H1 (cell line): ENCODE measurements around the gene KIF23. TPM values are rescaled to one million over a fixed set of nuclear protein-coding genes. Genes with fewer than 3 reads are reported as not detected.

ENCODE experiments used
- ASH2L ChIP-seq: fragments of 200-600, 300-600 bp; sonication (generic); IDR thresholded peaks from one replicate; pipeline ENCODE4 v1.7.1; 2017; ENCODE audit warnings: low read length
- ATF2 ChIP-seq: IDR thresholded peaks from 2 replicates; pipeline ENCODE4 v1.6.1; 2012; ENCODE audit warnings: low read length, inconsistent platforms
- BRCA1 ChIP-seq: IDR thresholded peaks from 2 replicates; pipeline ENCODE4 v1.6.1; 2012; ENCODE audit warnings: low read depth, low read length, improper control_type of control experiment
- CBX5 ChIP-seq: fragments of 300-800, 300-1000 bp; sonication (generic); IDR thresholded peaks from 2 replicates; pipeline ENCODE4 v1.7.1; 2016; ENCODE audit warnings: antibody characterized with exemption, low read length, low read depth
- CEBPB ChIP-seq: IDR thresholded peaks from 2 replicates; pipeline ENCODE4 v1.6.1; 2012; ENCODE audit warnings: low read depth, low read length
- FOSL1 ChIP-seq: IDR thresholded peaks from 2 replicates; pipeline ENCODE4 v1.6.1; 2011; ENCODE audit warnings: mild to moderate bottlenecking, low read depth, low read length, moderate library complexity; ENCODE audit not compliant: insufficient read depth
- GABPA ChIP-seq: IDR thresholded peaks from 2 replicates; pipeline ENCODE4 v1.6.1; 2011; ENCODE audit warnings: mild to moderate bottlenecking, low read length, moderate library complexity, borderline replicate concordance; ENCODE audit not compliant: insufficient read depth
- GTF2F1 ChIP-seq: IDR thresholded peaks from 2 replicates; pipeline ENCODE4 v1.6.1; 2012; ENCODE audit warnings: low read depth, low read length, improper control_type of control experiment, borderline replicate concordance
- JUN ChIP-seq: IDR thresholded peaks from 2 replicates; pipeline ENCODE4 v1.6.1; 2011; ENCODE audit warnings: low read depth, mild to moderate bottlenecking, improper control_type of control experiment, low read length
- KDM1A ChIP-seq: fragments of 200-600, 300-600 bp; sonication (generic); IDR thresholded peaks from 2 replicates; pipeline ENCODE4 v1.7.1; 2016; ENCODE audit warnings: mild to moderate bottlenecking, low read length, borderline replicate concordance
- KDM4A ChIP-seq: IDR thresholded peaks from one replicate; pipeline ENCODE4 v1.7.1; 2012; ENCODE audit warnings: low read depth, mild to moderate bottlenecking, moderate library complexity, low read length, inconsistent platforms; ENCODE audit not compliant: severe bottlenecking
- PHF8 ChIP-seq: fragments of 200-600 bp; sonication (generic); conservative IDR thresholded peaks from 2 replicates; pipeline ENCODE4 v1.7.1; 2012; ENCODE audit warnings: low read depth, mild to moderate bottlenecking, inconsistent platforms, low read length, moderate library complexity
- POLR2A ChIP-seq, 2 experiments: IDR thresholded peaks; 1 replicate in 1 of 2; 2 replicates in 1 of 2; pipeline ENCODE4 v1.6.1; 2011; ENCODE audit warnings: low read depth in 2 of 2, low read length in 2 of 2, mild to moderate bottlenecking in 2 of 2; ENCODE audit errors: control extremely low read depth in 1 of 2
- POLR2AphosphoS5 ChIP-seq: IDR thresholded peaks from 2 replicates; pipeline ENCODE4 v1.6.1; 2011; ENCODE audit warnings: low read depth, low read length
- RXRA ChIP-seq: IDR thresholded peaks from 2 replicates; pipeline ENCODE4 v1.6.1; 2011; ENCODE audit warnings: low read depth, mild to moderate bottlenecking, low read length, moderate library complexity; ENCODE audit not compliant: insufficient read depth
- SP2 ChIP-seq: IDR thresholded peaks from 2 replicates; pipeline ENCODE4 v1.6.1; 2012; ENCODE audit warnings: mild to moderate bottlenecking, low read length, inconsistent platforms
- SP4 ChIP-seq: IDR thresholded peaks from 2 replicates; pipeline ENCODE4 v1.6.1; 2012; ENCODE audit warnings: low read length, inconsistent platforms
- SRF ChIP-seq: IDR thresholded peaks from 2 replicates; pipeline ENCODE4 v1.6.1; 2011; ENCODE audit warnings: mild to moderate bottlenecking, low read depth, low read length, moderate library complexity
- SUZ12 ChIP-seq: fragments of 200-600 bp; sonication (generic); IDR thresholded peaks from 2 replicates; pipeline ENCODE4 v1.6.1; 2012; ENCODE audit warnings: mild to moderate bottlenecking, inconsistent platforms, low read length, moderate library complexity, mixed read lengths
- YY1 ChIP-seq: IDR thresholded peaks from 2 replicates; pipeline ENCODE4 v1.6.1; 2011; ENCODE audit warnings: low read depth, mild to moderate bottlenecking, low read length
- polyA plus RNA-seq, 7 experiments: library from polyadenylated mRNA; depleted of rRNA in 3 of 7; stranded (reverse) in 5 of 7; unstranded in 2 of 7; fragments of >200 nt in 5 of 7; fragments of 200-250 nt in 2 of 7; gene quantifications; 1 replicate in 5 of 7; 2 replicates in 1 of 7; 4 replicates in 1 of 7; pipeline versions ENCODE4 v1.2.1 to v1.2.3, GENCODE V29; 2011 to 2013; ENCODE audit warnings: missing spikeins in 2 of 7, mixed read lengths in 2 of 7
- total RNA-seq: library from RNA; stranded (reverse); fragmentation: NEBNext Ultra II Directional; extraction: Animal tissue kit (Norgen Biotek cat#: 25700); gene quantifications from 2 replicates; pipeline ENCODE4 v1.2.1, GENCODE V29; 2021
- TF ChIP-seq, protein P1 (sequence below): IDR thresholded peaks from 2 replicates; pipeline ENCODE4 v1.6.1; 2012; ENCODE audit warnings: inconsistent platforms
- TF ChIP-seq, protein P2 (sequence below): IDR thresholded peaks from 2 replicates; pipeline ENCODE4 v1.6.1; 2011; ENCODE audit warnings: low read depth, mild to moderate bottlenecking, low read length; ENCODE audit not compliant: insufficient read depth

Gene KIF23
- total and polyA plus RNA-seq, 2 of the 8 experiments (the other 6 are each of a cell fraction or from before 2014, with no cell fraction given), result 26.2 to 77.4 TPM

- TF ChIP-seq GTF2F1 (peak; percentile 70; the same call in 1 of the 2 replicates), BRCA1 (no peak), KDM1A (no peak), POLR2AphosphoS5 (peak; percentile 78), SUZ12 (no peak), FOSL1 (no peak), ASH2L (no peak), PHF8 (peak; percentile 81), CEBPB (peak; percentile 26; the same call in 1 of the 2 replicates), SRF (no peak), RXRA (no peak), SP4 (no peak), KDM4A (peak; percentile 81), ATF2 (no peak), JUN (no peak), SP2 (no peak), GABPA (peak; percentile 78; the same call in 1 of the 2 replicates), CBX5 (no peak), YY1 (no peak), POLR2A (IDR thresholded peaks at IDR 0.05; ENCODE audit: control extremely low read depth in 1 of 2, low read depth in 2 of 2, low read length in 2 of 2) (peak; percentile 76; a peak in 2 of 3 replicates)
- TF ChIP-seq, protein P1, sequence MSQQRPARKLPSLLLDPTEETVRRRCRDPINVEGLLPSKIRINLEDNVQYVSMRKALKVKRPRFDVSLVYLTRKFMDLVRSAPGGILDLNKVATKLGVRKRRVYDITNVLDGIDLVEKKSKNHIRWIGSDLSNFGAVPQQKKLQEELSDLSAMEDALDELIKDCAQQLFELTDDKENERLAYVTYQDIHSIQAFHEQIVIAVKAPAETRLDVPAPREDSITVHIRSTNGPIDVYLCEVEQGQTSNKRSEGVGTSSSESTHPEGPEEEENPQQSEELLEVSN, result peak; percentile 95
- TF ChIP-seq, protein P2, sequence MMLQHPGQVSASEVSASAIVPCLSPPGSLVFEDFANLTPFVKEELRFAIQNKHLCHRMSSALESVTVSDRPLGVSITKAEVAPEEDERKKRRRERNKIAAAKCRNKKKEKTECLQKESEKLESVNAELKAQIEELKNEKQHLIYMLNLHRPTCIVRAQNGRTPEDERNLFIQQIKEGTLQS, result no peak
These were observed at the start of gene KIF23 (continued) for GRCh38 chr15:69413822-69414700.
